Right ventricle myocardium superior (tissue), 1 donor: ENCODE measurements around the gene CLEC4E. TPM values are rescaled to one million over a fixed set of nuclear protein-coding genes. Genes with fewer than 3 reads are reported as not detected.
"Not testable (repeated sequence)": the region's sequence is repeated elsewhere in the genome, so short reads cannot be mapped to it uniquely, and the experiment has no call there.

Source experiments
- ATAC-seq: fragments of 200-7000 bp; cut with Tn5 transposase; one replicate; pipeline ENCODE4 v1.9.1; 2020; ENCODE audit warnings: mild to moderate bottlenecking; ENCODE audit not compliant: poor library complexity
- DNase-seq: peaks from one replicate; pipeline ENCODE4 v3.0.0-alpha.2; 2020
- intact Hi-C: fragments of 100-400 bp; cut with DNase I; formaldehyde crosslinking; loops from one replicate; pipeline ENCODE4 v1.11.2; 2022
- total RNA-seq: library from RNA; stranded (reverse); fragmentation: NEBNext Ultra II Directional; extraction: Animal tissue kit (Norgen Biotek cat#: 25700); gene quantifications from one replicate; pipeline ENCODE4 v1.2.1, GENCODE V29; 2021
- donor health status: DM: no; HTN: yes; CAD: no; lungs with severe emphysema.

The CLEC4E gene
- total RNA-seq, 1 donor from 2014 or later, result 0.54 TPM

- intact Hi-C loops, result no loop called here
- DNase-seq (no peak), ATAC-seq (no peak)
Observed at GRCh38 chr12:8546591-8546990, 5.9 kb upstream of the CLEC4E start.

DNA sequence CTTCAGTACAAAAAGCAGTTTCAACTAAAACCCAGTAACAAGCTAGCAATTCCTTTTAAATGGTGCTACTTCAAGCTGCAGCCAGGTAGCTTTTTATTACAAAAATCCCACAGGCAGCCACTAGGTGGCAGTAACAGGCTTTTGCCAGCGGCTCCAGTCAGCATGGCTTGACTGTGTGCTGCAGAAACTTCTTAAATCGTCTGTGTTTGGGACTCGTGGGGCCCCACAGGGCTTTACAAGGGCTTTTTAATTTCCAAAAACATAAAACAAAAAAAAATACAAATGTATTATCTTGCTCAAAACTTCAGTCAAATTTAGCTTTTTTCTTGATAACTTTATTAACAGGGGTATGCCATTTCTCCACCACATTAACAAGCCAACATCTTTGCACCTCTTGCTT lies 3.6 kb upstream of the CLEC4E start:
- intact Hi-C loops, result no loop called here
- peak; percentile 65 for DNase-seq
- ATAC-seq, result peak; percentile 83

DNA sequence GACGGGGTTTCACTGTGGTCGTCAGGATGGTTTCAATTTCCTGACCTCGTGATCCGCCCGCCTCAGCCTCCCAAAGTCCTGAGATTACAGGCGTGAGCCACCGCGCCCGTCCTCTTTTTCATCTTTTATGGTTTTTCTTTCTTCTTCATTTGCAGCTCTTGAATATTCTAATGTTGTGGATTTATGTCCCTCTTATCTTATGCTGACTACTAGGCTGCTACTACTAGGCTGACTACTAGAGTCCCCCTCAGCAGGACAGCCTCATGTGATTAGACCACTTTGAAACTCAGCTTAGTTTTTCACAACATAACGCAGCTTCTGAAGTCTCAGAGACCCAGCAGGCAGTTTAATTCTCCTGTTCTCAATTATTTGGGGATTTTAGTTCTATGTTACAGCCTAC lies 857 bp upstream of the CLEC4E start:
- ATAC-seq (no peak), DNase-seq (no peak)
- intact Hi-C loops, result no loop called here

DNA sequence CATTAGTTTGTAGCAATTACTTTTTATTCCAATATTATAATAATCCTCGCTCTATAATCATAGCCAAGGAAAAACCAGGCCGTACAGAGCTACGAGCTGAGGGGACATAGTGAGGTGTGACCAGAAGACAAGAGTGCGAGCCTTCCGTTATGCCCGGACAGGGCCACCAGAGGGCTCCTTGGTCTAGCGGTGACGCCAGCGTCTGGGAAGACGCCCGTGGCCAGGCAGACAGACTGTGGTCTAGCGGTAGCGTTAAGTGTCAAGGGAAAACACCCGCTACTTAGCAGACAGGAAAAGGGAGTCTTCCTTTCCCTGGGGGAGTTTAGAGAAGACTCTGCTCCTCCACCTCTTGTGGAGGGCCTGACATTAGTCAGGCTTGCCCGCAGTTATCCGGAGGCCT lies 2.9 kb downstream of the CLEC4E start:
- ATAC-seq, DNase-seq, intact Hi-C loops: not testable (repeated sequence)

DNA sequence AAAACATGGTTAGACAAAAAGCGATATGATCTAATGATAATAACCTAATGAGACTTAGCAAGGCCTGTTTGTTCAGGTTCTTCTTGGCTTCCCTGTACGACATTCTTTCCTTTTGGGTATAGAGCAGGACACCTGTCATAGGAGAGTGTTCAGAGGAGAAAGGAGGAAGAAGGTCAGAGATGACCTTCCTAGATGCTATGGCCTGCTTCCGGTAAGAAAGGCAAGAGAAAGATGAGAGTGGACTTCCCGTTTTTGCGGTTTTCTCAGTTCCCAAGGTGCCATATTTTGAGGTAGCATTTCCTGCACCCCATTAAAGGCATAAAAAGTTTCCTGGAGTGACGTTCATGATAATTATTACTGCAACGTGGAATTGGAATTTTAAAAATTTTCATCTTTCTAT lies 8.7 kb downstream of the CLEC4E start:
- DNase-seq (no peak), ATAC-seq (no peak)
- intact Hi-C loops, result no loop called here

DNA sequence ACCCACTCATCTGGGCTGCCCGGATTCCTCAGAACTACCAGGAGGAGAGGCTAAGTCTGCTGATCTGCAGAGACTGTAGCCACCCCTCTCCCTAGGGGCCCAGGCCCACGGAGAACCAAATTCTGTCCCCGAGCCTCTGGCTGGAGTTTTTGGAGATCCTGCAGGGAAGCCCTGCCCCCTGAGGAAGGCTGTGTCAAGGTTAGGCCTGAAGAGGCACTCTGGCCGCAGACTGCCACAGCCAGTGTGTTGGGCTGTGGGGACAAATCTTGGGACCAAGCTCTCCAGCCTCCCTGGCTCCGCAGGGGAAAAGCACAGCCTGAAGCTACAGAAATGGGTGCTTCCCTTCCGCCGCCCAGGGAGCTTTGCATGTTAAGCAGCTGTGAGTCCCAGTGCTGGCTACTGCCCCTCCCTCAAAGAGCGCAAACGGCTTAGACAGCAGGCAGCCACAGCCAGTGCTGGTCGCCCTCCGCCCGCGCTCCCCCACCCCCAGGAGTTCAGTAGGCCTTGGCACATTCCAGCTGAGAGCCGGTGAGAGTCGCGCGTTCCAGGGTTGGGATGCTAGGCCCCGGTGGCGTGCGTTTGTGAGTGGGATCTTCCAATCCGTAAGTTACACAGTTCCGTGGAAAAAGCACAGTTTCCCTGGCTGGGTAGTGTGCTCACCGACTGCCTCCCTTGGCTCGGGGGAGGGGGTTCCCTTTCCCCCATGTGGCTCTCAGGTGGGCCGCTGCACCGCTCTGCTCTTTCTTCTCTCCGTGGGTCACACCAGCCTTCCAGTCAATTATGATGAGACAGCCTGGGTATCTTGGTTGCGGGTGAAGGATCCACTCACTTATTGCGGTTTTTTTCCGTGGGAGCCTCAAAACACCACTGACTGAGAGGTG lies 13.2 kb downstream of the CLEC4E start:
- intact Hi-C loops, result no loop called here
- DNase-seq, result no peak
- no peak for ATAC-seq

DNA sequence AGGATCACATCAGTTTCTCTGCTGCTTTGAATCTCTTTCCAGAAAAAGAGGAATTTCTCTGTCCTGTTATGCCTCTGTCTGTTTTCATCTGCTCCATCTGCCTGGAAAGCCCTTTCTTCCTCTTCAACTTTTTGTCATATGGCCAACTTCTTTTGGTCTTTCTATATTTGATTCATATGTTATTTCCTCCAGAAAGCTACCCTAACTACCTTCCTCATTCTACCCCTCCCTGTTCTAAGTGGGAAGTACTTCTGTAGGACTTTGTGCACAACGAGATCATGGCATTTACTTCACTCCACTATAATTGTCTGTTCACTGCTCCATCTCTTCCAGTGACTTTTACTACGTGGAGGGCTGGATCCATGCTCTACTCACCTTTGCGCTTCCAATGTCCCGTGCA lies 21.5 kb downstream of the CLEC4E start:
- DNase-seq (no peak), ATAC-seq (no peak)
- intact Hi-C loops, result no loop called here

GRCh38 chr12:8517971-8518370 lies 22.7 kb downstream of the CLEC4E start:
- intact Hi-C loops, result no loop called here
- ATAC-seq, result no peak
- no peak for DNase-seq

DNA sequence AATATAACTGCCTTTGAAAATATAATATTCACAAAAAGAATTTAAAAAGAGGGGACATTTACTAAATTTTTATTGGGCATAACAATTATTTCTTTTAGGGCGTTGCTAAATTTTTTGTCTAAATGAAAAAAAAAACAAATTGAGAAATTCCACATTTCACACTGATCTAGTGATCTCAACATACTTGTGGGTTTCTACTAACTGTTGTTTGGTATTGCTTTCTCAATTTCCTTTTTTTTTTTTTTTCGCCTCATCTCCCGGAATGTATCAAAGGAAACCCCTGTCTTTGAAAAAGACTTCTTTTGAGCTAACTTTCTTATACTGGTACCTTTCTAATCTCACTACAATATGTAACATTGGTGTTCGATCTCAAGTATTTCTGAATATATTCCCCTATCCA lies 27.4 kb downstream of the CLEC4E start, which contains the start of gene CLEC4D:
TSS of gene CLEC4D (plus strand) at position 248 of the 400 bp plus-strand sequence. CDS start 230 bp downstream, outside the sequence.
- no peak for DNase-seq
- intact Hi-C loops, result no loop called here
- no peak for ATAC-seq

DNA sequence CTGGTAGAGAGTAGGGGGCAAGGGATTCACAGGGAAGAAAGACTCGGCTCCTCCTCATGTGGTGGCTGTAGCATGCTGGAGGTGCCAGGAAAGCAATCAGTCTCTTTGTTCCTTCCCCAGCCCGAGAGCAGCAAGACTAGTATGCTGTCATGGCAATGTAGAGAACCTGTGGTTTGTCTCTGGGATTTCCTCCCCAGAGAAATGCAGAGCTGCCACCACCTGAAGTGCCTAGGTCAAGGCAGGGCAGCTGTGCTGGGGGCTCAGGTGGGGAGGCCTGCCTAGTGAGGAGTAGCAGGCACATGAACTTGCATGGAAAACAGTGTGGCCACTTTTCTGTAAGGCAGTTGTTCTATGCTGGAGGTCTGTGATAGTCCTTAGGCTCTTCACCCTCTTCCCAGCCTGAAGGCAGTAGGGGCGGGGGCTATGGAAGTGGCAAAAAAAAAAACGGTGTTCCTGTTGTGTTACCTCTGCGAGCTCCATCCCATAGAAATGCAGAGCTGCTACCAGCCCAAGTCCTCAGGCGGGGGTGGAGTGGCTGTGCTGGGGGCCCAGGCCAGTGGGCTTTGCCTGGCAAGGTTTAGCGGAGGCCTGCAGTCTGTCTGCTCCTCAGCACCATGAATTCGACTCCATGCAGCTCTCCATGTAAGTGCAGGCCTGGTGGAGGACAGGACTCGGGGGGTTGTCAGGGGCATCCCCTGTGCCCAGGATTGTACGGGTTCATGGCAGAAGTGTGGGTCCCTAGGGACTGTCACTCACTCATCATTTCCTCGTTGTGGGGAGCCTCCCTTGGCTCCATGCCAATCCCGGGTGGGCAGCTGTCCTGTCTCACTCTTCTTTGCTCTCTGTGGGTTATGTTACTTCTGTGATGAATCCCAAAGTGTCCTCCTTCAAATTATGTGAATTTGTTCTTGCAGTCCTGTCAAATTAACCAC lies 31.5 kb downstream of the CLEC4E start:
- intact Hi-C loops, result no loop called here
- ATAC-seq (no peak), DNase-seq (no peak)

DNA sequence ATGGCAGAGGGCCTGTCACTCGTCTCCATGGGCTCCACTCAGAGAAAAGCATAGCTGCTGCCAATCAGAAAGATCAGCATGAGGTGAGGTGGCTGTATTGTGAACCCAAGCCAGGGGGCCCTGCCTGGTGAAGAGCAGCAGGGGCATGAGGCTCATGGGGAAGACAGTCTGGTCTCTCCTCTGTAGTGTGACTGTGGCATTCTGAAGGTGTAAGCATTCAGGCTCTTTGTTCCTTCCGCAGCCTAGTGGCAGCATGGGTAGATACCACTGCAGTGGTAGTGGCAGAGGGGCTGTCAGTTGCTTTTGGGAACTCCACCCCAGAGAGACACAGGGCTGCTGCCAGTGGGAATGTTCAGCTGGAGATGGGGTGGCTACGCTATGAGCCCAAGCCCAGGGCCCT lies 32.5 kb downstream of the CLEC4E start:
- intact Hi-C loops, result no loop called here
- DNase-seq (no peak), ATAC-seq (no peak)

- ATAC-seq (no peak), DNase-seq (no peak)
- intact Hi-C loops, result no loop called here
Observed at GRCh38 chr12:8507596-8507995, 33.1 kb downstream of the CLEC4E start.

DNA sequence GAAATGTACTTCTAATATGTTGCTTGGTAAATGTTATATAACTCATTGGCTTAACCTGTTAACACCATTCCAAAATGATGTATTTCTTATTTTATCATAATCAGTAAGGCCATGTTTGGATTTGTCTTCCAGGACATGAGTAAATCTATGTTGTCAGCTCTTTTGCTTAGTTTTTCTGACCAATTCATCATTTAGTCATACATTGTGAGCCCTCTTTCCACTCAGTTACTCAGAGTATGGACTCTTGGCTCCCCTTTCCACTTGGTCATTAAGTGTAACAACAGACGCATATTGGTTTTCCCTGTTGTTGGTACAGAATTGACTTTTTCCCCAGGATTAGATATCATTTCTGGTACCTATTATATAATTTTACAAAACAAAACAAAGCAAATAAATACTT lies 36.4 kb downstream of the CLEC4E start:
- DNase-seq (no peak), ATAC-seq (no peak)
- intact Hi-C loops, result no loop called here

DNA sequence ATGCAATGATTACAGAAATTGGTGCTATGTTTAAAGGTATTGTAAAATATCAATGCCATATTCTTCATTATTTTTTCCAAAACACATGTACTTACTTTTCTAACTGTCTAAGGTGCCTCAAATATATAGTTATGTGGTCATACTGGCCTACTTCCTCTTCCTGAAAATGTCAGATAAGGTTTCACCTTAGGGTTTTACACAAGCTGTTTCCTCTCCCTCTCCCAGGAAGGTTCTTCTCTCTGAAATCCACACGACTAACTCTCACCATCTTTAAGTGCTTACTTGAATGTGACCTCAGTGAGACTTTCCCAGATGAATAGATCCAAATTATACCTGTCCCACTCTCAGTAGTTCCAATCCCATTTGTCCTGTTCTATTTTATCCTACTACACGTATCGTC lies 39.0 kb downstream of the CLEC4E start:
- intact Hi-C loops, result no loop called here
- DNase-seq (no peak), ATAC-seq (no peak)

GRCh38 chr12:8499616-8500015 lies 41.1 kb downstream of the CLEC4E start:
- intact Hi-C loops, result no loop called here
- no peak for DNase-seq
- no peak for ATAC-seq

DNA sequence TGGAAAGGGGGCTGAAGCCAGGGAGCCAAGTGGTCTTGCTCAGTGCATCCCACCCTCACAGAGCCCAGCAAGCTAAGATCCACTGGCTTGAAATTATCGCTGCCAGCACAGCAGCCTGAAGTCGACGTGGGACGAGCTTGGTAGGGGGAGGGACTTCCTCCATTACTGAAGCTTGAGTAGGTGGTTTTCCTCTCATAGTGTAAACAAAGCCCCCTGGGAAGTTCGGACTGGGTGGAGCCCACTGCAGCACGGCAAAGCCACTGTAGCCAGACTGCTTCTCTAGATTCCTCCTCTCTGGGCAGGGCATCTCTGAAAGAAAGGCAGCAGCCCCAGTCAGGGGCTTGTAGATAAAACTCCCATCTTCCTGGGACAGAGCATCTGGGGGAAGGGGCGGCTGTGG lies 44.6 kb downstream of the CLEC4E start:
- ATAC-seq, DNase-seq, intact Hi-C loops: not testable (repeated sequence)

DNA sequence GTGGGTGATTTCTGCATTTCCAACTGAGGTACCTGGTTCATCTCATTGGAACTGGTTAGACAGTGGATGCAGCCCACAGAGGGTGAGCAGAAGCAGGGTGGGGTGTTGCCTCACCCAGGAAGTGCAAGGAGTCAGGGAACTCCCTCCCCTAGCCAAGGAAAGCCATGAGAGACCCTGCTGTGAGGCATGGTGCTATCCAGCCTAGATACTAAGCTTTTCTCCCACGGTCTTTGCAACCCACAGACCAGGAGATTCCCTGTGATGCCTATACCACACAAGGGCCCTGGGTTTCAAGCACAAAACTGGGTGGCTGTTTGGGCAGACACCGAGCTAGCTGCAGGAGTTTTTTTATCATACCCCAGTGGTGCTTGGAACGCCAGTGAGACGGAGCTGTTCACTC lies 45.0 kb downstream of the CLEC4E start:
- DNase-seq, ATAC-seq, intact Hi-C loops: not testable (repeated sequence)

DNA sequence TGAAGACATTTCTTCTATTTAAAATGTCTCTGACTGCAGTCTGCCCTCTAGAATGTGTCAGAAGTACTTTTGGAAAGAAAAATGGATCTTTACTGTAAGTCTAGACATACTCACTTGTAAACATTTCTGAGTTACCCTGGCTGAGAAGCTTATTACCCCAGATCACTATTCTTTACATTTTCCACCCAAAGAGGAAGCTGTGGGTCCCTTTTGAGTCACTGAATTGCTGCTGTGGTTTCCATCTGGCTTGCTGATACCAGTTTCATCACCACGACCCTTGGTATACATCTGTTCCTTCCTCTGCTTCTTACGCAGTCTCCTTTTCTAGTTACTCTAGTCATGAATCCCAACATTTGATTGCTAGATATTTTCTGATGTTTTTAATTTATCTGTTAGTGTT lies 47.6 kb downstream of the CLEC4E start:
- no peak for DNase-seq
- intact Hi-C loops, result no loop called here
- ATAC-seq, result peak; percentile 57

DNA sequence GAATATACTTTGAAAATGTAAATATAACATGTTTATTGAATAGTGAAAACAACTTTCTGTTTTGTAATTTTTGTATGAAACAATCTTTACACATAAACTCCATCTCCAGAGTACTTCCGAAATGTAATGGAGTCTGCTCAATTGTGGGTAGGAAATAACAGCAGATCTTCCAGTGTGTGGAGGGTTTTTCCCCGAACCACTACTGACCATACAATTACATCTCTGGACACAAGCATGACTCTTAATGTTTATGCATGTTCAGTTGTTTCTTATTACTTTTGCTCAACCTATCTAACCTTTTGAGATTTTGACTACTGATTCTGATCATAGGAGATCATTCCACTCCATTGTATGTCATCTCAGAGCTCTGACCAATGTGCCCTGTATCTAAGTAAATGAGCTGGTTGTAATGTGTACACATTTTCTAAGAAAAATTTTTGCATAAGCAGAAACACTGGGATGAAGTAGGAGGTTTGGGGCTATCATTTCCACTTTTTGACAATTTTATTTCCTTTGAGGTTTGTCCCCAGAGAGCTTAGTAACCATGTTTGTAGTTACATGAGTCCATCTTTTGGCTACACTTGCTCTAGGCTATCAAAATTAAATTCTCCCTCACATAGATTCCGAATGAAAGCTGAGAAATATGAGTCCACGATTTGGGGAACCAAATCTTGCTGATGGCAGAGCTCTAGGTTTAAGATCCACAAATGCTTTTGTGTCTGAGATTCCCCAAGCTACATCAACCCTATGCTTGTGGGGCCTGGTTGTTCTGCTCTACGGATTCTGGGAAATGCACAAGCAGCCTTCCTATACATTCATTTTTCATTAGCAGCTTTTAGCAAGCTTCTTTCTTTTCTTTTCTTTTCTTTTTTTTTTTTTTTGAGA lies 48.8 kb downstream of the CLEC4E start:
- ATAC-seq (peak; percentile 39), DNase-seq (no peak)
- intact Hi-C loops, result no loop called here
